Cardiac septum (tissue), 1 donor: ENCODE results near the gene PHTF2. TPM values are rescaled to one million over a fixed set of nuclear protein-coding genes. Genes with fewer than 3 reads are reported as not detected.
A peak's percentile ranks its signal among the peaks of the same experiment; 100 is the strongest.
"Not testable (repeated sequence)": the region's sequence is repeated elsewhere in the genome, so short reads cannot be mapped to it uniquely, and the experiment has no call there.

Experiments used
- DNase-seq: peaks from one replicate; pipeline ENCODE4 v3.0.0-alpha.2; 2020; ENCODE audit warnings: low spot score
- intact Hi-C: fragments of 100-400 bp; cut with DNase I; formaldehyde crosslinking; loops from one replicate; pipeline ENCODE4 v1.14.0; 2022
- total RNA-seq: library from RNA; stranded (reverse); fragmentation: NEBNext Ultra II Directional; extraction: Animal tissue kit (Norgen Biotek cat#: 25700); gene quantifications from one replicate; pipeline ENCODE4 v1.2.1, GENCODE V29; 2021
- donor health status: DM: no; HTN: no; CAD: no.

The PHTF2 gene
- total RNA-seq, 1 donor from 2014 or later: 12.5 TPM

GRCh38 chr7:77960336-77960735 lies 161.8 kb downstream of the PHTF2 start:
- DNase-seq: no peak
- intact Hi-C loops: no loop called here

GRCh38 chr7:77967429-77967828 lies 168.9 kb downstream of the PHTF2 start:
- intact Hi-C loops: no loop called here

GRCh38 chr7:77971726-77972125 lies 173.2 kb downstream of the PHTF2 start:
- intact Hi-C loops: no loop called here
- no peak for DNase-seq

More at GRCh38 chr7:77967429-77967828, 168.9 kb downstream of the PHTF2 start:
- DNase-seq: no peak

DNA sequence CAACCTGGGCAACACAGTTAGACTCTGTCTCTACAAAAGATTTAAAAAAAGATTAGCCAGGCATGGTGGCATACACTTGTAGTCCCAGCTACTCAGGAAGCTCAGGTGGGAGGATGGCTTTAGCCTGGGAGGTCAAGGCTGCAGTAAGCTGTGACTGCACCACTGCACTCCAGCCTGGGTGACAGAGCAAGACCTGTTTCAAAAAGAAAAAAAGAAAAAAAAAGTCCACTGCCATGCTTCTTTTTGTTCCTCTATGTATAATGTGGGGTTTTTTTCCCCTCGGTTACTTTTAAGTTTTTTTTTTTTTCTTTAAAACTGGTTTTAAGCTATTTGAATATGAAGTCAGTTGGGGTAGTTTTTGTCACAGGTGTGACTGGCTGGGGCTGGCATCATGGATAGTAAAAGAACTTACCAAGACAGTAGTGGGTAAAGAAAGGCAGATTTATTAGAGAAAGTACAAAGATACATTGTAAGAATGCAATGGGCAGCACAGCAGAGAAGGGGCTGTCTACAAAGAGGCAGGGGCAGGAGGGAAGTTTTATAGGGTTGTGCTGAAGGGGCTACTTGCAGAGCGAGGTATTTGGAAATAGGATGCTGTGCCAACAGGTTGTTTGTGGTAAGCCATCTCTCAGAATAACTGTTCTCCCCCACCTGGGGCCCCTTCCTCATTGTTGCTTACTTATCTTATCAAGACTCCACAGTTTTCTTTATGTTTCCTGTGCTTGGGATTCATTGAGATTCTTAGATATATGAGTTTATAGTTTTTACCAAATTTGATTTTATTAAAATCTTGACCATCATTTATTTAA lies 177.3 kb downstream of the PHTF2 start:
- intact Hi-C loops: no loop called here

GRCh38 chr7:77979219-77979618 lies 180.6 kb downstream of the PHTF2 start:
- no peak for DNase-seq
- intact Hi-C loops: no loop called here

More for the DNA sequence above, 177.3 kb downstream of the PHTF2 start:
- no peak for DNase-seq

GRCh38 chr7:77980087-77980713 lies 181.6 kb downstream of the PHTF2 start:
- intact Hi-C loops: no loop called here
- no peak for DNase-seq

- intact Hi-C loops: no loop called here
- no peak for DNase-seq
These were observed 184.5 kb downstream of the PHTF2 start for GRCh38 chr7:77982926-77983550.

- DNase-seq: no peak
- intact Hi-C loops: no loop called here
These were observed 185.4 kb downstream of the PHTF2 start for GRCh38 chr7:77983973-77984372.

DNA sequence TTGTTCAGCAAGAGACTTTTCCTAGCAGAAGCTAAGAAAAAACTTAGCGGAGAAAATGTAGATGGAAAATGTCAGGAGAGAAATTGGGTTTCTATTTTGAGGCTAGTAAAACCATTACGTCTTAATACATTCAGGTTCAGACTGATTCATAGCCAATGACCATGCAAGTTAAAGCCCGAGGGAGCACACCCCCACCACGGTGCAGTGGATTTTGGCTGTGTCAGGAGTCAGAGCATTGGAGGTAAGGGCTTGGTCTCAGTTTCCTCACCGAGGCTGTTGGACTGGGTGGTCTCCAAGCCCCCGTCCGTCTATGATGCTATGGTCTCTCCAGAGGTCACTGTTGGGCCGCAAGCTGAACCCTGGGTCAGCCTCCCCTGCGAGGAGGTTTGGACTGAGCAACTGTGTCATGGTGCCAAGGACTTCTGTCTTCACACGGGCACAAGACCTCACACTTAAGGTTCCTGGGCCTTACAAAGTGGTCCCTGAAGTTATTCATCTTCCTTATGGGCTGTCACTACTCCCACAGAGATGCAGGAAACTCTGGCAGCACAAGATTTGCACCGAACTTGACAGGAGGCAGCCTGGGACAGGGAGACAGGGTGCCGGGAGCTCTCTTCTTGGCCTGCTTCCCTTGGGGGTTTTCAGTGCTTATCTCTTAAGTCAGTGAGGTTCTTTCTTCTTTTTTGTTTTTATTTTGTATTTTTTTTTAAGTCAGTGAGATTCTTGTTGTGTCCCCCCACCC lies 186.8 kb downstream of the PHTF2 start:
- intact Hi-C loops: no loop called here
- peak; percentile 59 for DNase-seq

GRCh38 chr7:77985974-77986339 lies 187.4 kb downstream of the PHTF2 start:
- intact Hi-C loops: no loop called here
- DNase-seq: no peak

DNA sequence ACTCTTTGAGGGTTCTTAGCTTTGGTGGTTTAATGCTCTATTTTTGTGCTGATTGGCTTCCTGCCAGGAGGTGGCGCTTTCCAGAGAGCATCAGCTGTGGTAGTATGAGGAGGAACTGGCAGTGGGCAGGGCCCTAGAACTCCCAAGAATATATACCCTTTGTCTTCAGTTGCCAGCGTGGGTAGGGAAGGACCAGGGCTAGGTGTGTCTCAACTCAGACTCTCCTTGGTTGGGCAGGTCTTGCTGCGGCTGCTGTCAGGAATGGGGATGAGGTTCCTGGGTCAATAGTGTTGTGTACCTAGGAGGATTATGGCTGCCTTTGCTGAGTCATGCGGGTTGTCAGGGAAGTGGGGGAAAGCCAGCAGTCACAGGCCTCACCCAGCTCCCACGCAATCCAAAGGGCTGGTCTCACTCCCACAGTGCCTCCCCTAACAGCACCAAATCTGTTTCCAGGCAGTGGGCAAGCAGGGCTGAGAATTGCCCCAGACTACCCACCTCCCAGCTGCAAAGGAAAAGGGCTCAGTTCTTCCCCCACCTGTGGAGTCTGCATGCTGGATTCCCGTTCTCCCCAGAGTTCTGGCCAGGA lies 191.5 kb downstream of the PHTF2 start:
- intact Hi-C loops: no loop called here
- DNase-seq: peak; percentile 27

DNA sequence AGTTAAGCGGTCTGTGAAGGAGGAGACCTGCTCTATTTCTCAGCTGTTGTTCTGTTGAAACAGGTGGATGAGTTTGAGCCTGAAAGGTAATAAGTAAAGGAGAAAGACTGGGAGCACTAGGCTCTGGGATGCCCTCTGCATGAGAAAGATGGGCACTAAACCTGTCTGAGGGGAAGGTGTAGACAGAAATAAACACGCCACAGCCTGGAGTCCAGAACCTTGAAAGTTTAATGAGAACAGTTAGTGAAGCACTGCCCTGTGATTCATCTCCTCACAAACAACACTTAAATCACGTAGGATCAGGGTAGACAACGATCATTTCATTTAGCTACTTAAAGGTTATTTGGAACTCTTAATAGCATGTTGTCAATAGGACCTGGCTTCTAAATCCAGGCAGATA lies 193.1 kb downstream of the PHTF2 start:
- intact Hi-C loops: no loop called here
- no peak for DNase-seq

DNA sequence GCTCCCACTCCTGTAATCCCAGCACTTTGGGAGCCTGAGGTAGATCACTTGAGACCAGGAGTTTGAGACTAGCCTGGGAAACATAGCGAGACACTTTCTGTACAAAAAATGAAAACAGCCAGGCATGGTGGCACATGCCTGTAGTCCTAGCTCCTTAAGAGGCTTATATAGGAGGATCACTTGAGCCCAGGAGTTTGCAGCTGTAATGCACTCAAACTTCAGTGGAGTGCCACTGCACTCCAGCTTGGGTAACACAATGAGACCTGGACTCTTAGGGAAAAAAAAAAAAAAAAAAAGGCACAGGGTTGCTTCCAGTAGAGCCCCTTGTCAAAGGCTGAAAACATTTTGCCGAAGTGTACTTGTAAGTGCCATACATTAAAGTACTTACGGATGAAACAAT lies 195.3 kb downstream of the PHTF2 start:
- intact Hi-C loops: no loop called here
- no peak for DNase-seq

DNA sequence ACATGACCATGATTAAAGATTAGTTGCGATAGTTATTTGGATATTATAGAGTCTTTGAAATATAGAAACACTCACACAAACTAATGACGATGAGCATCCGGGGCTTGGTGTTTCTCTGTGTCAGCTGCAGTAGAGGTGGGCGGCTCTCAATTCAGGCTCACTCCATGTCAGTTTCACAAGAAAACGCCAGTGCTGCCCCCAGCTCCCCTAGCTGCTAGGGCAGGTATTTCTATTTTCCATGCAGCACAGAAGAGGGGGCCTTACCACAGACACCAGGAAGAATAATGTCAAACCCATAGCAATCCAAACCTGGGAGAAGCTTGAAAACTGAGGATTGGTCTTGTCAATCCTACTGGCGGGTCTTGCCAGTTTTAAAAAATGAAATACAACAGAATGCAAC lies 197.1 kb downstream of the PHTF2 start:
- no peak for DNase-seq
- intact Hi-C loops: no loop called here

GRCh38 chr7:77999168-77999567 lies 200.6 kb downstream of the PHTF2 start:
- DNase-seq, intact Hi-C loops: not testable (repeated sequence)

GRCh38 chr7:78002021-78002420 lies 203.4 kb downstream of the PHTF2 start:
- intact Hi-C loops: no loop called here
- no peak for DNase-seq

DNA sequence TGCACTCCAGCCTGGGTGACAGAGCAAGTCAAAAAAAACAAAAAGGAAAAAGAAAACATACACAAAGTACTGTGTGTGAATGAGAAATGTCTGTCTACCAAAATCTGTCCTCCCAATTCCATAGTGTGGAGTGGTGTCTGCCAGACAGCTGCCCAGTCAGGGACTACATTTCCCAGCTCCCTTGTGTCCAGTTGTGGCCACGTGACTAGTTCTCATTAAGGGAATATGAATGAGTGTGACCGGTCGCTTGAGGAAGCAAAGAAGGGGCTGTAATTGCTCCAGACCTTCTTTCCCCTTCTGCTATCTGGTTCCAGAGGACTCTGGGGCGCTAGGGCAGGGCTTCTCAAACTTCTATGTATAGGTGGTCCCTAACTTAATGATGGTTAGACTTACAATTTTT lies 204.1 kb downstream of the PHTF2 start:
- intact Hi-C loops: no loop called here
- DNase-seq: no peak

- no peak for DNase-seq
- intact Hi-C loops: no loop called here
These were observed 207.6 kb downstream of the PHTF2 start for GRCh38 chr7:78006063-78006755.
